ENCODE results near the gene LMX1A. TPM values are rescaled to one million over a fixed set of nuclear protein-coding genes. Genes with fewer than 3 reads are reported as not detected.

LMX1A gene
- total RNA-seq, 2 experiments from 2014 or later, result not detected

- POLR2A ChIA-PET, result interaction anchor here (0.7 kb wide), 1 partner anchor 63 kb away, joined by 3 read pairs; no protein-coding TSS in a partner anchor
- CTCF ChIA-PET, result no interaction called here
- Mint-ChIP-seq H3K27me3 (ENCODE audit: low read depth) (no peaks in the 10 kb centered on the region), H3K4me1 (ENCODE audit: low read depth) (no peaks in the 10 kb centered on the region), H3K27ac (no peak overlapping the region), H3K4me3 (no peak overlapping the region), H3K36me3 (ENCODE audit: low read depth) (no peaks in the 10 kb centered on the region), H3K9me3 (ENCODE audit: insufficient read depth) (no peaks in the 10 kb centered on the region)
- ATAC-seq (no peak), DNase-seq (no peak)
These were observed 169.2 kb downstream of the LMX1A start for GRCh38 chr1:165187031-165188009.

GRCh38 chr1:165185161-165185889 is 171.2 kb downstream of the LMX1A start:
- Mint-ChIP-seq H3K27ac (no peak overlapping the region), H3K27me3 (ENCODE audit: low read depth) (no peaks in the 10 kb centered on the region), H3K4me3 (no peak overlapping the region), H3K4me1 (ENCODE audit: low read depth) (no peaks in the 10 kb centered on the region), H3K36me3 (ENCODE audit: low read depth) (no peaks in the 10 kb centered on the region), H3K9me3 (ENCODE audit: insufficient read depth) (no peaks in the 10 kb centered on the region)
- POLR2A ChIA-PET, result no interaction called here
- CTCF ChIA-PET, result no interaction called here
- ATAC-seq, result no peak
- DNase-seq, result no peak

DNA sequence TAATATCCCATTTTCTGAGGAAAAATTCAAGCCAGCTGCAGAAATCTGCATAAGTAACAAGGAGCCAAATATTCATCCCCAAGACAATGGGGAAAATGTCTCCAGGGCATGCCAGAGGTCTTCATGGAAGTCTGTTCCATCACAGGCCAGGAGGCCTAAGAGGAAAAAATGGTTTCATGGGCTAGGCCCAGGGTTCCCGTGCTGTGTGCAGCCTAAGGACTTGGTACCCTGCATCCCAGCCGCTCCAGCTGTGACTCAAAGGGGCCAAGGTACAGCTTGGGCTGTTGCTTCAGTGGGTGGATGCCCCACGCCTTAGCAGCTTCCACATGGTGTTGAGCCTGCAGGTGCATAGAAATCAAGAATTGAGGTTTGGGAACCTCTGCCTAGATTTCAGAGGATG is 173.5 kb downstream of the LMX1A start:
- CTCF ChIA-PET, result no interaction called here
- Mint-ChIP-seq H3K4me3 (no peak overlapping the region), H3K9me3 (ENCODE audit: insufficient read depth) (no peaks in the 10 kb centered on the region), H3K36me3 (ENCODE audit: low read depth) (no peaks in the 10 kb centered on the region), H3K27me3 (ENCODE audit: low read depth) (no peaks in the 10 kb centered on the region), H3K27ac (no peak overlapping the region), H3K4me1 (ENCODE audit: low read depth) (no peaks in the 10 kb centered on the region)
- no peak for ATAC-seq
- DNase-seq, result no peak
- POLR2A ChIA-PET, result no interaction called here

GRCh38 chr1:165179306-165179705 is 177.2 kb downstream of the LMX1A start:
- Mint-ChIP-seq H3K36me3 (ENCODE audit: low read depth) (no peaks in the 10 kb centered on the region), H3K9me3 (ENCODE audit: insufficient read depth) (no peaks in the 10 kb centered on the region), H3K27ac (no peak overlapping the region), H3K4me1 (ENCODE audit: low read depth) (no peaks in the 10 kb centered on the region), H3K4me3 (no peak overlapping the region), H3K27me3 (ENCODE audit: low read depth) (no peaks in the 10 kb centered on the region)
- ATAC-seq, result no peak
- CTCF ChIA-PET, result no interaction called here
- POLR2A ChIA-PET, result no interaction called here
- no peak for DNase-seq

- H3K36me3 Mint-ChIP-seq (ENCODE audit: low read depth), result no peaks in the 10 kb centered on the region
- POLR2A ChIA-PET, result no interaction called here
- no peaks in the 10 kb centered on the region for H3K27me3 Mint-ChIP-seq (ENCODE audit: low read depth)
These were observed 182.0 kb downstream of the LMX1A start for GRCh38 chr1:165174491-165174890.

DNA sequence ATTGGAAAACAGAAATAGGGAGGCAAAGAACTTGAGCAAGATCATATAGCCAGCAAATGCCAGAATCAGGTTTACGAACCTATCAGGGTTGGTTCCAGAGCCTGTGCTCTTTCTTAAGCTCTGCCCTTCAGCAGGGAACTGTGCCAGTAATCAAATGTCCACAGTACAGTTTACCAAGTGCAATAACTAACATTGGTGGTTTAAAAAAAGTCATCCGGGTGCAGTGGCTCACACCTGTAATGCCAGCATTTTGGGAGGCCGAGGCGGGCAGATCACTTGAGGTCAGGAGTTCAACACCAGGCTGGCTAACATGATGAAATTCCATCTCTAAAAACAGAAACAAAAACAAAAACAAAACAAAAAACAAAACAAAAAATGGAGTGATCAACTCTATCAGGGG is 182.7 kb downstream of the LMX1A start:
- Mint-ChIP-seq H3K4me1 (ENCODE audit: low read depth) (no peaks in the 10 kb centered on the region), H3K27ac (no peak overlapping the region), H3K9me3 (ENCODE audit: insufficient read depth) (no peaks in the 10 kb centered on the region), H3K4me3 (no peak overlapping the region), H3K27me3 (ENCODE audit: low read depth) (no peaks in the 10 kb centered on the region), H3K36me3 (ENCODE audit: low read depth) (no peaks in the 10 kb centered on the region)
- ATAC-seq, result no peak
- POLR2A ChIA-PET, result no interaction called here
- CTCF ChIA-PET, result interaction anchor here (1.4 kb wide), 1 partner anchor 44 kb away, joined by 4 read pairs; no protein-coding TSS in a partner anchor
- no peak for DNase-seq

More at GRCh38 chr1:165174491-165174890, 182.0 kb downstream of the LMX1A start:
- CTCF ChIA-PET, result interaction anchor here (1.4 kb wide), 1 partner anchor 44 kb away, joined by 4 read pairs; no protein-coding TSS in a partner anchor
- no peaks in the 10 kb centered on the region for H3K9me3 Mint-ChIP-seq (ENCODE audit: insufficient read depth)
- no peak overlapping the region for H3K27ac Mint-ChIP-seq
- ATAC-seq, result no peak
- no peak overlapping the region for H3K4me3 Mint-ChIP-seq
- H3K4me1 Mint-ChIP-seq (ENCODE audit: low read depth), result no peaks in the 10 kb centered on the region
- no peak for DNase-seq

DNA sequence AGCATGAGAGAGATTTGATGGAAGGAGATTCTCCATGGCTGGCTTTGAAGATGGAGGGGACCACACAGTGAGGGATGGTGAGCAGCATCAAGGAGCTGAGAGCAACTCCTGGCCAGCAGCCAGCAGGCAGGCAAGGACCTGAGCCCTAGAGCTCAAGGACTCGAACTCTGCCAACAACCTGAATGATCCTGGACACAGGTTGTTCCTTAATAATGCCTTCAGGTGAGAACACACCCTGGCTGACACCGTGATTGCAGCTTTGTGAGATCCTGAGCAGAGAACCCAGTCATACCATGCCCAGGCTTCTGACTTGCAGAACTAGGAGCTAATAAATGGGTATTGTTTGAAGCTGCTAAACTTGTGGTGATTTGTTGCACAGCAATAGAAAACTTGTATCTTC is 183.1 kb downstream of the LMX1A start:
- no peaks in the 10 kb centered on the region for H3K4me1 Mint-ChIP-seq (ENCODE audit: low read depth)
- no peaks in the 10 kb centered on the region for H3K9me3 Mint-ChIP-seq (ENCODE audit: insufficient read depth)
- no peak overlapping the region for H3K4me3 Mint-ChIP-seq
- CTCF ChIA-PET, result interaction anchor here (1.4 kb wide), 1 partner anchor 43 kb away, joined by 4 read pairs; no protein-coding TSS in a partner anchor
- no peak overlapping the region for H3K27ac Mint-ChIP-seq
- POLR2A ChIA-PET, result no interaction called here
- no peaks in the 10 kb centered on the region for H3K27me3 Mint-ChIP-seq (ENCODE audit: low read depth)
- ATAC-seq (no peak), DNase-seq (no peak)
- no peaks in the 10 kb centered on the region for H3K36me3 Mint-ChIP-seq (ENCODE audit: low read depth)

- Mint-ChIP-seq H3K4me3 (no peak overlapping the region), H3K27me3 (ENCODE audit: low read depth) (no peaks in the 10 kb centered on the region), H3K27ac (no peak overlapping the region), H3K9me3 (ENCODE audit: insufficient read depth) (no peaks in the 10 kb centered on the region), H3K36me3 (ENCODE audit: low read depth) (no peaks in the 10 kb centered on the region), H3K4me1 (ENCODE audit: low read depth) (no peaks in the 10 kb centered on the region)
- ATAC-seq, result no peak
- POLR2A ChIA-PET, result no interaction called here
- CTCF ChIA-PET, result no interaction called here
- no peak for DNase-seq
These were observed 183.8 kb downstream of the LMX1A start for GRCh38 chr1:165172666-165173065.

GRCh38 chr1:165169729-165170128 is 186.8 kb downstream of the LMX1A start:
- CTCF ChIA-PET, result no interaction called here
- no peak overlapping the region for H3K27ac Mint-ChIP-seq

GRCh38 chr1:165169028-165169427 is 187.5 kb downstream of the LMX1A start:
- no peak overlapping the region for H3K27ac Mint-ChIP-seq
- DNase-seq (no peak), ATAC-seq (no peak)
- CTCF ChIA-PET, result no interaction called here
- H3K36me3 Mint-ChIP-seq (ENCODE audit: low read depth), result no peaks in the 10 kb centered on the region
- H3K27me3 Mint-ChIP-seq (ENCODE audit: low read depth), result no peaks in the 10 kb centered on the region
- H3K4me1 Mint-ChIP-seq (ENCODE audit: low read depth), result no peaks in the 10 kb centered on the region
- H3K4me3 Mint-ChIP-seq, result no peak overlapping the region
- no peaks in the 10 kb centered on the region for H3K9me3 Mint-ChIP-seq (ENCODE audit: insufficient read depth)
- POLR2A ChIA-PET, result no interaction called here

More at GRCh38 chr1:165169729-165170128, 186.8 kb downstream of the LMX1A start:
- H3K36me3 Mint-ChIP-seq (ENCODE audit: low read depth), result no peaks in the 10 kb centered on the region
- no peak for ATAC-seq
- POLR2A ChIA-PET, result no interaction called here
- no peak overlapping the region for H3K4me3 Mint-ChIP-seq
- no peaks in the 10 kb centered on the region for H3K9me3 Mint-ChIP-seq (ENCODE audit: insufficient read depth)
- H3K27me3 Mint-ChIP-seq (ENCODE audit: low read depth), result no peaks in the 10 kb centered on the region
- DNase-seq, result no peak
- no peaks in the 10 kb centered on the region for H3K4me1 Mint-ChIP-seq (ENCODE audit: low read depth)

GRCh38 chr1:165168467-165168866 is 188.0 kb downstream of the LMX1A start:
- no peaks in the 10 kb centered on the region for H3K36me3 Mint-ChIP-seq (ENCODE audit: low read depth)
- no peaks in the 10 kb centered on the region for H3K9me3 Mint-ChIP-seq (ENCODE audit: insufficient read depth)
- DNase-seq (no peak), ATAC-seq (no peak)
- ChIA-PET CTCF (no interaction called here), POLR2A (no interaction called here)
- H3K4me1 Mint-ChIP-seq (ENCODE audit: low read depth), result no peaks in the 10 kb centered on the region
- H3K27ac Mint-ChIP-seq, result no peak overlapping the region
- H3K4me3 Mint-ChIP-seq, result no peak overlapping the region
- no peaks in the 10 kb centered on the region for H3K27me3 Mint-ChIP-seq (ENCODE audit: low read depth)

GRCh38 chr1:165162671-165163241 is 193.8 kb downstream of the LMX1A start:
- DNase-seq (no peak), ATAC-seq (no peak)
- POLR2A ChIA-PET, result no interaction called here
- Mint-ChIP-seq H3K4me3 (no peak overlapping the region), H3K36me3 (ENCODE audit: low read depth) (no peaks in the 10 kb centered on the region), H3K4me1 (ENCODE audit: low read depth) (no peaks in the 10 kb centered on the region), H3K9me3 (ENCODE audit: insufficient read depth) (no peaks in the 10 kb centered on the region), H3K27me3 (ENCODE audit: low read depth) (no peaks in the 10 kb centered on the region), H3K27ac (no peak overlapping the region)
- CTCF ChIA-PET, result no interaction called here

Measured in activated CD8-positive, alpha-beta T cell treated with anti-CD3 and anti-CD28 coated beads, Interleukin-2, amount 10 ng/mL, durations not matched to agents 7 days and 5 days (primary cell).